KMS-11 (cell line): ENCODE measurements around the gene XPOT.

Experiments used
- H2AFZ ChIP-seq: fragments of 200-600 bp; sonication (generic); 2 replicates; pipeline ENCODE4 v1.6.1; 2016; ENCODE audit warnings: antibody characterized with exemption, mixed run types, low read depth
- H3K27ac ChIP-seq: fragments of 200-600 bp; sonication (generic); 2 replicates; pipeline ENCODE4 v1.6.1; 2016; ENCODE audit warnings: mild to moderate bottlenecking, mixed run types
- H3K27me3 ChIP-seq: fragments of 200-600 bp; sonication (generic); 2 replicates; pipeline ENCODE4 v1.6.1; 2017; ENCODE audit warnings: mild to moderate bottlenecking, low read depth, mixed run types, moderate library complexity; ENCODE audit not compliant: insufficient read depth
- H3K36me3 ChIP-seq: fragments of 200-600 bp; sonication (generic); 2 replicates; pipeline ENCODE4 v1.6.1; 2017; ENCODE audit warnings: mild to moderate bottlenecking, mixed run types; ENCODE audit not compliant: insufficient read depth
- H3K4me1 ChIP-seq: fragments of 200-600 bp; sonication (generic); 2 replicates; pipeline ENCODE4 v1.6.1; 2016; ENCODE audit warnings: mild to moderate bottlenecking, low read depth, mixed run types; ENCODE audit not compliant: poor library complexity, severe bottlenecking
- H3K4me2 ChIP-seq: fragments of 200-600 bp; sonication (generic); 2 replicates; pipeline ENCODE4 v1.7.0; 2016; ENCODE audit warnings: mild to moderate bottlenecking, mixed run types
- H3K4me3 ChIP-seq: fragments of 200-600 bp; sonication (generic); IDR thresholded peaks from 2 replicates; pipeline ENCODE4 v1.6.1; 2017; ENCODE audit warnings: low read depth, low read length, mixed read lengths; ENCODE audit not compliant: insufficient read depth
- H3K79me2 ChIP-seq: fragments of 200-600 bp; sonication (generic); 2 replicates; pipeline ENCODE4 v1.6.1; 2016; ENCODE audit warnings: low read depth, mixed run types; ENCODE audit not compliant: insufficient read depth
- H3K9ac ChIP-seq: fragments of 200-600 bp; sonication (generic); 2 replicates; pipeline ENCODE4 v1.6.1; 2016; ENCODE audit warnings: mild to moderate bottlenecking, mixed run types
- H4K20me1 ChIP-seq: fragments of 200-600 bp; sonication (generic); 2 replicates; pipeline ENCODE4 v1.6.1; 2016; ENCODE audit warnings: mild to moderate bottlenecking, mixed run types; ENCODE audit not compliant: insufficient read depth
- CTCF ChIP-seq: fragments of 200-600 bp; sonication (generic); conservative IDR thresholded peaks from 2 replicates; pipeline ENCODE4 v1.6.1; 2017; ENCODE audit warnings: low read depth, mild to moderate bottlenecking, antibody characterized with exemption, low read length, moderate library complexity, mixed read lengths

Gene XPOT

DNA sequence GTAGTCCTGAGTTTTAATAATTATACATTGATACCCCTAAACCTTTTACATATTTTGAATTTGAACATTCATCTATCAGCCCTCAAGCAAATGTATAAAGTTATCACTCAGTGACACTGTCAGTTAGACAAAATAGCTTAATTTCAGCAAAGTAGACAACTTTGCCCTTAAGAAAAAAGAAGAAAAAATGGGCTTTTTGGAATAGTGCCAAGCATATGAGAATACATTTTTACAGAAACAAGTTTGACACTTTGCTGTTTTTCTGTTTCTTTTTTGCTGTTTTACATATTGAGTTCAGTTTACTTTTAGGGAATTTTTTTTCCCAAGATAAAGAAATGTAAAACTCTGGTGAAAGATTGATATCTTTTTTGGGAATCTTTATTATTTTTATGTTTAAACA, 62.0 kb downstream of the XPOT start:
- peaks cover 15% of the 10 kb centered on the region; the same call in 1 of the 2 replicates for H3K79me2 ChIP-seq
- no peaks in the 10 kb centered on the region for H3K27me3 ChIP-seq
- H3K4me2 ChIP-seq = no peak overlapping the region
- H3K4me3 ChIP-seq = no peak overlapping the region
- no peak for TF ChIP-seq CTCF
- no peaks in the 10 kb centered on the region; the same call in 1 of the 2 replicates for H4K20me1 ChIP-seq
- no peak overlapping the region for H2AFZ ChIP-seq
- peaks cover 22% of the 10 kb centered on the region; the same call in 1 of the 2 replicates for H3K36me3 ChIP-seq
- no peak overlapping the region for H3K27ac ChIP-seq
- H3K9ac ChIP-seq = no peak overlapping the region
- no peaks in the 10 kb centered on the region for H3K4me1 ChIP-seq

- Histone ChIP-seq H3K4me1 (no peaks in the 10 kb centered on the region), H3K27ac (no peak overlapping the region), H3K79me2 (no peaks in the 10 kb centered on the region; the same call in 1 of the 2 replicates), H4K20me1 (no peaks in the 10 kb centered on the region; the same call in 1 of the 2 replicates), H3K36me3 (peaks cover 18% of the 10 kb centered on the region; the same call in 1 of the 2 replicates), H3K4me3 (no peak overlapping the region), H3K27me3 (no peaks in the 10 kb centered on the region), H2AFZ (no peak overlapping the region), H3K4me2 (no peak overlapping the region), H3K9ac (no peak overlapping the region)
- TF ChIP-seq CTCF = no peak
Measured at GRCh38 chr12:64468966-64469365, 64.8 kb downstream of the XPOT start.

- Histone ChIP-seq H3K4me1 (no peaks in the 10 kb centered on the region), H3K4me2 (no peak overlapping the region), H3K79me2 (no peaks in the 10 kb centered on the region; the same call in 1 of the 2 replicates), H3K9ac (no peak overlapping the region), H3K4me3 (no peak overlapping the region), H4K20me1 (no peaks in the 10 kb centered on the region; the same call in 1 of the 2 replicates), H2AFZ (no peak overlapping the region), H3K27me3 (no peaks in the 10 kb centered on the region), H3K36me3 (peaks cover 19% of the 10 kb centered on the region; the same call in 1 of the 2 replicates), H3K27ac (no peak overlapping the region)
- TF ChIP-seq CTCF = no peak
Measured at GRCh38 chr12:64469455-64470142, 65.4 kb downstream of the XPOT start.

- H2AFZ ChIP-seq = no peak overlapping the region
- no peak overlapping the region for H3K27ac ChIP-seq
- no peaks in the 10 kb centered on the region for H3K4me1 ChIP-seq
- H3K4me3 ChIP-seq = no peak overlapping the region
- H3K9ac ChIP-seq = no peak overlapping the region
- H3K36me3 ChIP-seq = peaks cover 25% of the 10 kb centered on the region; the same call in 1 of the 2 replicates
- H4K20me1 ChIP-seq = no peaks in the 10 kb centered on the region
- no peaks in the 10 kb centered on the region for H3K27me3 ChIP-seq
- no peak overlapping the region for H3K4me2 ChIP-seq
- no peak for TF ChIP-seq CTCF
- no peaks in the 10 kb centered on the region; the same call in 1 of the 2 replicates for H3K79me2 ChIP-seq
Measured at GRCh38 chr12:64470495-64470894, 66.3 kb downstream of the XPOT start.
